Body of pancreas (tissue), 4 donors: ENCODE data around the gene POLR2H. TPM values are rescaled to one million over a fixed set of nuclear protein-coding genes. Genes with fewer than 3 reads are reported as not detected.
A peak's percentile ranks its signal among the peaks of the same experiment; 100 is the strongest.

ENCODE experiments used
- ATAC-seq: fragments of 150-250 bp; one replicate; pipeline ENCODE4 v1.9.1; 2016
- DNase-seq, 4 donors: peaks; one replicate each; pipeline ENCODE4 v3.0.0-alpha.2; 2019
- H3K27ac ChIP-seq, 4 donors: fragments of 200-600 bp; sonication (generic); 1 replicate in 3 of 4; 2 replicates in 1 of 4; pipeline versions ENCODE4 v1.5.1 to v1.6.1; 2016 to 2019; ENCODE audit warnings: mild to moderate bottlenecking in 1 of 4, mixed read lengths in 1 of 4, moderate library complexity in 1 of 4
- H3K27me3 ChIP-seq, 2 donors: fragments of 200-600 bp; sonication (generic); one replicate each; pipeline ENCODE4 v1.6.0; 2016; ENCODE audit warnings: mild to moderate bottlenecking in 1 of 2
- H3K36me3 ChIP-seq, 2 donors: fragments of 200-600 bp; sonication (generic); replicated peaks in 1 of 2; 2 replicates each; pipeline ENCODE4 v1.5.1; 2016; ENCODE audit warnings: low read depth in 2 of 2; ENCODE audit not compliant: insufficient read depth in 1 of 2
- H3K4me1 ChIP-seq: fragments of 200-600 bp; sonication (generic); one replicate; pipeline ENCODE4 v1.6.0; 2016
- H3K4me3 ChIP-seq, 2 donors: fragments of 200-600 bp; sonication (generic); 1 replicate in 1 of 2; 2 replicates in 1 of 2; pipeline ENCODE4 v1.5.1; 2016 to 2019
- H3K9me3 ChIP-seq, 3 donors: fragments of 200-600 bp; sonication (generic); 1 replicate in 2 of 3; 2 replicates in 1 of 3; pipeline ENCODE4 v1.5.1; 2016
- POLR2A ChIP-seq, 3 donors: fragments of 450-650 bp; IDR thresholded peaks; one replicate each; pipeline ENCODE4 v1.6.1; 2016; ENCODE audit warnings: antibody characterized with exemption in 3 of 3, mild to moderate bottlenecking in 2 of 3
- WGBS, 2 donors: methylation state at CpG; one replicate each; pipeline ENCODE4 v1.1.5; 2017; 5-methylcytosine and 5-hydroxymethylcytosine counted together
- intact Hi-C: fragments of 100-400 bp; cut with DNase I; formaldehyde crosslinking; loops from one replicate; pipeline ENCODE4 v1.15.1; 2023
- total RNA-seq, 2 donors: library from RNA; depleted of rRNA; stranded (reverse); fragments of >200 nt; gene quantifications; one replicate each; pipeline ENCODE4 v1.1.0, GENCODE V29; 2016
- TF ChIP-seq, protein P1 (sequence below), 7 experiments: fragments of 450-650 bp in 4 of 7; fragments of 200-600 bp in 3 of 7; sonication (generic) in 3 of 7; IDR thresholded peaks; one replicate each; pipeline ENCODE4 v1.5.1; 2016 to 2019; ENCODE audit warnings: antibody characterized with exemption in 7 of 7

The POLR2H gene
- total RNA-seq, 2 donors from 2014 or later = 32.4 to 137 TPM

DNA sequence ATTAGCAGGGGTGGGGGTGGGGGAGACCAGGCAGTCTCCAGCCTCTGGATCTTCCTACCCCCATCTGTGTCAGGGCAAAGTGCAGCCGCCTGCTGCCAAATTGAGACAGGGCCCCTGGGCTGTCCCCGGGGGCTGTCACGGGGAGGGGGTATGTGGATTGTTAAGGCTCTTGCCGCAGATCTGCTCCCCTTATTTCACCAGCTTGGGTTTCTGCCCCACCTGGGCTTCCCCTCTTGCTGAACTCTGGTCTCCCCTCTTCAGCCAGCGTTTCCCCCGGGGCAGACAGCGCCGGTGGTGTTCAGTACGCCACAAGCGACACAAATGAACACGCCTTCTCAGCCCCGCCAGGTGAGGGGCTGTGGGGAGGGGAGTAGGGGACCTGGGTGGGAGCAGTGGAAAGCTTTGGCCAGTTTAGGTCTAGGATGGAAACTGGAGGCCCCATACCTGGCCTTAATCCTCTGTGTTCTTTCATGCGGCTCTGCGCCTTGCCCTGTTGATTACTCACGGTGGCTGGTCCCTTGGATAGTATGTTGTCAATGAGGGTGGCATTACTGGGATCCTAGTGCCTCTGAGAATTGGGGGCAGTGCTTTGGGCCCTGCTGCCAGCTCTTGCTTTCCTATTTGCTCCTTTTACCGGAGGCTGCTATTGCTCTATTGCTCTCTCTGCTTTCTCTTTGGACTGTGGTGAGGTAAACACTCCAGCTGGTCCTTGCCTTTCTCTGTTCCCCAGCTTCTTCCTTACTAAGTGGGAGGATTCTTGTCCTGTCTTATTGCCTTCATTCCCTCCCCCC, 45.4 kb upstream of the POLR2H start:
- ATAC-seq (no peak), DNase-seq (peak in 1 of 4 donors; percentile 26)
- peak overlapping the region; percentile 54 to 97 for H3K4me3 ChIP-seq
- intact Hi-C loops = no loop called here
- H3K9me3 ChIP-seq = no peaks in the 10 kb centered on the region
- TF ChIP-seq, protein P1, sequence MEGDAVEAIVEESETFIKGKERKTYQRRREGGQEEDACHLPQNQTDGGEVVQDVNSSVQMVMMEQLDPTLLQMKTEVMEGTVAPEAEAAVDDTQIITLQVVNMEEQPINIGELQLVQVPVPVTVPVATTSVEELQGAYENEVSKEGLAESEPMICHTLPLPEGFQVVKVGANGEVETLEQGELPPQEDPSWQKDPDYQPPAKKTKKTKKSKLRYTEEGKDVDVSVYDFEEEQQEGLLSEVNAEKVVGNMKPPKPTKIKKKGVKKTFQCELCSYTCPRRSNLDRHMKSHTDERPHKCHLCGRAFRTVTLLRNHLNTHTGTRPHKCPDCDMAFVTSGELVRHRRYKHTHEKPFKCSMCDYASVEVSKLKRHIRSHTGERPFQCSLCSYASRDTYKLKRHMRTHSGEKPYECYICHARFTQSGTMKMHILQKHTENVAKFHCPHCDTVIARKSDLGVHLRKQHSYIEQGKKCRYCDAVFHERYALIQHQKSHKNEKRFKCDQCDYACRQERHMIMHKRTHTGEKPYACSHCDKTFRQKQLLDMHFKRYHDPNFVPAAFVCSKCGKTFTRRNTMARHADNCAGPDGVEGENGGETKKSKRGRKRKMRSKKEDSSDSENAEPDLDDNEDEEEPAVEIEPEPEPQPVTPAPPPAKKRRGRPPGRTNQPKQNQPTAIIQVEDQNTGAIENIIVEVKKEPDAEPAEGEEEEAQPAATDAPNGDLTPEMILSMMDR (IDR thresholded peaks at IDR 0.05) = no peak
- no peak for TF ChIP-seq POLR2A (IDR thresholded peaks at IDR 0.05)
- peak overlapping the region; percentile 97 to 99 (median 98) for H3K27ac ChIP-seq
- peaks cover 56% of the 10 kb centered on the region for H3K4me1 ChIP-seq
- no peaks in the 10 kb centered on the region for H3K27me3 ChIP-seq
- 9 to 16% methylated on average over 13 to 16 of the region's 16 CpGs for WGBS, 2 donors
- H3K36me3 ChIP-seq = peaks cover 0 to 5% of the 10 kb centered on the region in 2 donors

DNA sequence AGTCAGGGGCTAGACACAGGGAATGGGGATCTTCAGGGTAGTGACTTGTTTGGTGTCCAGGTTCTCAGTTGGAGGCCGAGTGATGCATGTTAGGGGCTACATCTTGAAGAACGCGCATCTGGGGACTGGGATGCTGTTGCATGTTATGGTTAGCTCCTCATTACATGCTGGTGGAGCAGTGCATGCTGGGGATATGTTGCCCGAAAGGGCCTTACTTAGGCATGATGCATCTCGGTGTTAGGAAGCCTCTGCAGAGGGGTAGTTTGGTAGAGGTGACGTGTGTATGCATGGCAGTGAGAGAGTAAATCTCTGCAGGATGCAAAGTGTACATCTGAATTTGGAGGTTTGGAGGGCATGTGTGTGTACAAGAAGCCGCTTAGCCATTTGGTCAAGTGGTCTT, 44.7 kb upstream of the POLR2H start:
- no peak for ATAC-seq
- no peaks in the 10 kb centered on the region for H3K27me3 ChIP-seq
- peaks cover 63% of the 10 kb centered on the region for H3K4me1 ChIP-seq
- H3K4me3 ChIP-seq = no peak overlapping the region
- H3K9me3 ChIP-seq = no peaks in the 10 kb centered on the region
- WGBS, 2 donors = 51 to 53% methylated on average over 7 of the region's 7 CpGs
- intact Hi-C loops = no loop called here
- H3K36me3 ChIP-seq = peaks cover 3 to 12% of the 10 kb centered on the region in 2 donors
- peak overlapping the region in 3 of 4 donors; percentile 86 to 98 (median 97) for H3K27ac ChIP-seq
- no peak for TF ChIP-seq POLR2A (IDR thresholded peaks at IDR 0.05)
- TF ChIP-seq, protein P1 (IDR thresholded peaks at IDR 0.05) = no peak
- no peak for DNase-seq

DNA sequence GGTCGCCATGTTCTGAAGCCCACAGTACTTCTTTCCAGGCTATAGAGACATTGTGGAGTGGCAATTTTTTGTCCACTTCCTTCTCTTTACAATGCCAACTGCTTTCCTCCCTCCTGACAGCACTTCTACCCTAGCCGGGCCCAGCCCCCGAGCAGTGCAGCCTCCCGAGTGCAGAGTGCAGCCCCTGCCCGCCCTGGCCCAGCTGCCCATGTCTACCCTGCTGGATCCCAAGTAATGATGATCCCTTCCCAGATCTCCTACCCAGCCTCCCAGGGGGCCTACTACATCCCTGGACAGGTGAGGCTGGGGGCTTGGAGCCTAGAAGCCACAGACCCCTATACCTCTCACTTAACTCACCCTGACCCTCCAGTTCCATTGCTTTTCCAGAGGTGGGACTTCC, 44.3 kb upstream of the POLR2H start:
- WGBS, 2 donors = 32 to 47% methylated on average over 5 of the region's 5 CpGs
- no peak for TF ChIP-seq POLR2A (IDR thresholded peaks at IDR 0.05)
- TF ChIP-seq, protein P1 (IDR thresholded peaks at IDR 0.05) = no peak
- intact Hi-C loops = no loop called here
- Histone ChIP-seq H3K9me3 (no peaks in the 10 kb centered on the region), H3K36me3 (peaks cover 7 to 16% of the 10 kb centered on the region in 2 donors), H3K27ac (peak overlapping the region in 3 of 4 donors; percentile 55 to 98 (median 86)), H3K27me3 (no peaks in the 10 kb centered on the region), H3K4me1 (peaks cover 67% of the 10 kb centered on the region), H3K4me3 (no peak overlapping the region)
- DNase-seq (no peak), ATAC-seq (no peak)

DNA sequence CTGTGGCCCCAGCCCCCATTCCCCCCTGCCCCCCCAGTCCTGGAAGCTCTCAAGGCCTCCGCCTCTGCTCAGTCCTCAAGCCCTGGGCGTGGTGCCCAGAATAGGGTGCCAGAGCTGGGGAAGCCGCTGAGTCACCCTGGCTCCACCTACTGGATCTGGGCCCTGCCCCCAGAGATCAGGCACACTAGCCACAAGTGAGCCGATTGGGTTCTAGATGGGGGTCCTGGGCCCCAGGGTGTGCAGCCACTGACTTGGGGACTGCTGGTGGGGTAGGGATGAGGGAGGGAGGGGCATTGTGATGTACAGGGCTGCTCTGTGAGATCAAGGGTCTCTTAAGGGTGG, 41.4 kb upstream of the POLR2H start:
- H3K4me3 ChIP-seq = no peak overlapping the region
- H3K4me1 ChIP-seq = peaks cover 67% of the 10 kb centered on the region
- intact Hi-C loops = no loop called here
- H3K27me3 ChIP-seq = no peaks in the 10 kb centered on the region
- peaks cover 27 to 43% of the 10 kb centered on the region in 2 donors for H3K36me3 ChIP-seq
- 0% methylated on average over 2 to 3 of the region's 4 CpGs for WGBS, 2 donors
- TF ChIP-seq POLR2A (IDR thresholded peaks at IDR 0.05) = no peak
- TF ChIP-seq, protein P1 (IDR thresholded peaks at IDR 0.05) = no peak
- ATAC-seq = peak; percentile 92
- no peaks in the 10 kb centered on the region for H3K9me3 ChIP-seq
- DNase-seq = peak; percentile 98 to 99 (median 98)
- H3K27ac ChIP-seq = peak overlapping the region; percentile 86 to 98 (median 94)

DNA sequence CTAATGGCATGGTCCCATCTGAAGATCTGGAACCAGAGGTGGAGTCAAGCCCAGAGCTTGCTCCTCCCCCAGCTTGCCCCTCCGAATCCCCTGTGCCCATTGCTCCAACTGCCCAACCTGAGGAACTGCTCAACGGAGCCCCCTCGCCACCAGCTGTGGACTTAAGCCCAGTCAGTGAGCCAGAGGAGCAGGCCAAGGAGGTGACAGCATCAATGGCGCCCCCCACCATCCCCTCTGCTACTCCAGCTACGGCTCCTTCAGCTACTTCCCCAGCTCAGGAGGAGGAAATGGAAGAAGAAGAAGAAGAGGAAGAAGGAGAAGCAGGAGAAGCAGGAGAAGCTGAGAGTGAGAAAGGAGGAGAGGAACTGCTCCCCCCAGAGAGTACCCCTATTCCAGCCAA, 39.8 kb upstream of the POLR2H start:
- DNase-seq = no peak
- Histone ChIP-seq H3K4me1 (peaks cover 58% of the 10 kb centered on the region), H3K27ac (peak overlapping the region in 3 of 4 donors; percentile 41 to 94 (median 47)), H3K27me3 (no peaks in the 10 kb centered on the region), H3K4me3 (no peak overlapping the region), H3K9me3 (no peaks in the 10 kb centered on the region), H3K36me3 (peaks cover 43 to 59% of the 10 kb centered on the region in 2 donors)
- TF ChIP-seq POLR2A (IDR thresholded peaks at IDR 0.05) = peak in 1 of 3 donors; percentile 10
- TF ChIP-seq, protein P1 (IDR thresholded peaks at IDR 0.05) = no peak
- WGBS, 2 donors = 63 to 82% methylated on average over 5 of the region's 5 CpGs
- intact Hi-C loops = no loop called here
- ATAC-seq = no peak
